SK-N-MC (cell line): ENCODE measurements around the gene DBP.
"Not testable (repeated sequence)": the region's sequence is repeated elsewhere in the genome, so short reads cannot be mapped to it uniquely, and the experiment has no call there.

Source experiments
- DNase-seq: peaks from one replicate; pipeline ENCODE4 v3.0.0-alpha.2; 2011; ENCODE audit warnings: low read depth, low spot score
- H3K27ac ChIP-seq: fragments of 200-600 bp; sonication (generic); 2 replicates; pipeline ENCODE4 v1.5.1; 2016; ENCODE audit warnings: mixed run types
- H3K36me3 ChIP-seq: fragments of 200-600 bp; sonication (generic); 2 replicates; pipeline ENCODE4 v1.6.1; 2017; ENCODE audit warnings: antibody characterized with exemption, low read length, mixed read lengths; ENCODE audit not compliant: insufficient read depth
- H3K4me3 ChIP-seq: fragments of 200-600 bp; sonication (generic); 2 replicates; pipeline ENCODE4 v1.5.1; 2016
- H3K9ac ChIP-seq: fragments of 200-600 bp; sonication (generic); 2 replicates; pipeline ENCODE4 v1.8.0; 2017; ENCODE audit warnings: mixed run types, mixed read lengths; ENCODE audit not compliant: insufficient read length
- H3K9me3 ChIP-seq: fragments of 200-600 bp; sonication (generic); 2 replicates; pipeline ENCODE4 v1.6.1; 2017; ENCODE audit warnings: low read depth, mild to moderate bottlenecking, antibody characterized with exemption, low read length, moderate library complexity, mixed read lengths
- EZH2 ChIP-seq: fragments of 200-600 bp; sonication (generic); IDR thresholded peaks from one replicate; pipeline ENCODE4 v1.6.1; 2017; ENCODE audit warnings: antibody characterized with exemption
- FOXP2 ChIP-seq: optimal IDR thresholded peaks from 2 replicates; pipeline ENCODE3; 2011; ENCODE audit warnings: mild to moderate bottlenecking, moderate library complexity; ENCODE audit not compliant: insufficient read depth; ENCODE audit errors: extremely low read length, control extremely low read depth
- POLR2AphosphoS5 ChIP-seq: IDR thresholded peaks from 2 replicates; pipeline ENCODE4 v1.6.1; 2012; ENCODE audit warnings: mild to moderate bottlenecking, low read depth, low read length, borderline replicate concordance

The DBP gene

GRCh38 chr19:48633148-48634035 lies 3.8 kb downstream of the DBP start:
- Histone ChIP-seq H3K9ac (peak overlapping the region; percentile 78), H3K27ac (peak overlapping the region; percentile 97), H3K9me3 (no peaks in the 10 kb centered on the region), H3K4me3 (peak overlapping the region; percentile 88), H3K36me3 (peaks cover 5% of the 10 kb centered on the region; the same call in 1 of the 2 replicates)
- TF ChIP-seq EZH2 (no peak), FOXP2 (no peak), POLR2AphosphoS5 (no peak)
- no peak for DNase-seq

GRCh38 chr19:48632692-48633147 lies 4.5 kb downstream of the DBP start:
- DNase-seq, result no peak
- Histone ChIP-seq H3K9me3 (no peaks in the 10 kb centered on the region), H3K9ac (no peak overlapping the region), H3K4me3 (peak overlapping the region; percentile 88), H3K36me3 (peaks cover 5% of the 10 kb centered on the region; the same call in 1 of the 2 replicates), H3K27ac (peak overlapping the region; percentile 97)
- TF ChIP-seq EZH2 (no peak), FOXP2 (no peak), POLR2AphosphoS5 (no peak)

GRCh38 chr19:48632286-48632685 lies 4.9 kb downstream of the DBP start:
- peak overlapping the region; percentile 97 for H3K27ac ChIP-seq
- not testable (repeated sequence) for DNase-seq, H3K36me3 ChIP-seq, H3K9ac ChIP-seq, H3K9me3 ChIP-seq
- H3K4me3 ChIP-seq, result peak overlapping the region; percentile 88

- no peak for DNase-seq
- H3K36me3 ChIP-seq, result peaks cover 5% of the 10 kb centered on the region; the same call in 1 of the 2 replicates
- H3K27ac ChIP-seq, result peak overlapping the region; percentile 92
- H3K9ac ChIP-seq, result no peak overlapping the region
- peak overlapping the region; percentile 73 for H3K4me3 ChIP-seq
- TF ChIP-seq FOXP2 (no peak), POLR2AphosphoS5 (no peak), EZH2 (no peak)
- H3K9me3 ChIP-seq, result no peaks in the 10 kb centered on the region
These were observed 6.0 kb downstream of the DBP start for GRCh38 chr19:48631225-48631624.

GRCh38 chr19:48630296-48631063 lies 6.7 kb downstream of the DBP start:
- H3K9ac ChIP-seq, result peak overlapping the region; percentile 66
- peak overlapping the region; percentile 92 for H3K27ac ChIP-seq
- TF ChIP-seq FOXP2, result no peak
- TF ChIP-seq POLR2AphosphoS5, result peak; percentile 22; the same call in 1 of the 2 replicates
- H3K36me3 ChIP-seq, result peaks cover 5% of the 10 kb centered on the region; the same call in 1 of the 2 replicates
- H3K9me3 ChIP-seq, result no peaks in the 10 kb centered on the region
- no peak for DNase-seq
- H3K4me3 ChIP-seq, result peak overlapping the region; percentile 73

GRCh38 chr19:48629599-48630295 lies 7.4 kb downstream of the DBP start:
- Histone ChIP-seq H3K9me3 (no peaks in the 10 kb centered on the region), H3K36me3 (peaks cover 5% of the 10 kb centered on the region; the same call in 1 of the 2 replicates), H3K27ac (peak overlapping the region; percentile 92), H3K9ac (peak overlapping the region; percentile 66), H3K4me3 (peak overlapping the region; percentile 73)
- TF ChIP-seq POLR2AphosphoS5 (peak; percentile 65), FOXP2 (no peak)
- DNase-seq, result no peak

GRCh38 chr19:48629297-48629598 lies 7.9 kb downstream of the DBP start:
- Histone ChIP-seq H3K4me3 (no peak overlapping the region; the same call in 1 of the 2 replicates), H3K9ac (no peak overlapping the region), H3K9me3 (no peaks in the 10 kb centered on the region), H3K36me3 (peaks cover 5% of the 10 kb centered on the region; the same call in 1 of the 2 replicates), H3K27ac (no peak overlapping the region)
- DNase-seq, result no peak
- TF ChIP-seq EZH2 (no peak), FOXP2 (no peak), POLR2AphosphoS5 (no peak)

GRCh38 chr19:48628486-48629296 lies 8.5 kb downstream of the DBP start:
- Histone ChIP-seq H3K9ac (no peak overlapping the region), H3K27ac (no peak overlapping the region), H3K9me3 (no peaks in the 10 kb centered on the region), H3K4me3 (no peak overlapping the region), H3K36me3 (peaks cover 5% of the 10 kb centered on the region; the same call in 1 of the 2 replicates)
- DNase-seq, result no peak
- TF ChIP-seq EZH2 (no peak), FOXP2 (no peak), POLR2AphosphoS5 (no peak)
